OCI-LY1 (cell line): ENCODE data around the gene PDE5A.

Source experiments
- H2AFZ ChIP-seq: fragments of 200-600 bp; sonication (generic), shearing (Covaris generic); 2 replicates; pipeline ENCODE4 v1.6.0; 2014; ENCODE audit warnings: antibody characterized with exemption, mild to moderate bottlenecking, low read length
- H3F3A ChIP-seq: fragments of 200-600 bp; sonication (generic), shearing (Covaris generic); 2 replicates; pipeline ENCODE4 v1.6.0; 2014; ENCODE audit warnings: mild to moderate bottlenecking, antibody characterized with exemption, low read length, moderate library complexity; ENCODE audit not compliant: insufficient read depth
- H3K27ac ChIP-seq: fragments of 200-600 bp; sonication (generic); 2 replicates; pipeline ENCODE4 v1.5.1; 2014; ENCODE audit warnings: low read length, mixed run types, mild to moderate bottlenecking, low read depth; ENCODE audit not compliant: poor library complexity, severe bottlenecking
- H3K27me3 ChIP-seq: fragments of 200-600 bp; sonication (generic); 2 replicates; pipeline ENCODE4 v1.6.0; 2014; ENCODE audit warnings: antibody characterized with exemption, mild to moderate bottlenecking, low read length, moderate library complexity; ENCODE audit not compliant: insufficient read depth
- H3K36me3 ChIP-seq: fragments of 200-600 bp; sonication (generic); 2 replicates; pipeline ENCODE4 v1.6.1; 2014; ENCODE audit warnings: mild to moderate bottlenecking, antibody characterized with exemption, low read length, moderate library complexity, mixed read lengths; ENCODE audit not compliant: insufficient read depth
- H3K4me1 ChIP-seq: fragments of 200-600 bp; sonication (generic); 2 replicates; pipeline ENCODE4 v1.5.1; 2014; ENCODE audit warnings: mild to moderate bottlenecking, low read length, moderate library complexity; ENCODE audit not compliant: insufficient read depth, severe bottlenecking
- H3K4me2 ChIP-seq: fragments of 200-600 bp; sonication (generic), shearing (Covaris generic); 2 replicates; pipeline ENCODE4 v1.6.1; 2014; ENCODE audit warnings: low read length
- H3K4me3 ChIP-seq: fragments of 200-600 bp; sonication (generic); 2 replicates; pipeline ENCODE4 v1.5.1; 2014; ENCODE audit warnings: low read length, low read depth, mild to moderate bottlenecking, mixed read lengths; ENCODE audit not compliant: poor library complexity, severe bottlenecking
- H3K79me2 ChIP-seq: fragments of 200-600 bp; shearing (Covaris generic); 2 replicates; pipeline ENCODE4 v1.6.1; 2016; ENCODE audit warnings: mixed run types, low read length, mixed read lengths; ENCODE audit not compliant: insufficient read depth
- H3K9ac ChIP-seq: fragments of 200-600 bp; sonication (generic), shearing (Covaris generic); 2 replicates; pipeline ENCODE4 v1.6.1; 2014; ENCODE audit warnings: mild to moderate bottlenecking, low read length, mixed read lengths
- H3K9me2 ChIP-seq: fragments of 200-600 bp; sonication (generic), shearing (Covaris generic); 2 replicates; pipeline ENCODE4 v1.6.1; 2014; ENCODE audit warnings: low read depth, mild to moderate bottlenecking, low read length, mixed read lengths
- H3K9me3 ChIP-seq: fragments of 200-600 bp; shearing (Covaris generic); 2 replicates; pipeline ENCODE4 v1.6.1; 2014; ENCODE audit warnings: low read length, mixed read lengths
- H4K20me1 ChIP-seq: fragments of 200-600 bp; sonication (generic), shearing (Covaris generic); 2 replicates; pipeline ENCODE4 v1.6.0; 2016; ENCODE audit warnings: mild to moderate bottlenecking, low read length; ENCODE audit not compliant: insufficient read depth
- EZH2 ChIP-seq: fragments of 200-600 bp; sonication (generic), shearing (Covaris generic); IDR thresholded peaks from 2 replicates; pipeline ENCODE4 v1.8.0; 2017; ENCODE audit warnings: borderline replicate concordance, mixed run types, mild to moderate bottlenecking, antibody characterized with exemption, low read length, moderate library complexity, mixed read lengths
- TF ChIP-seq, protein P1 (sequence below): fragments of 200-600 bp; sonication (generic), shearing (Covaris generic); IDR thresholded peaks from 2 replicates; pipeline ENCODE4 v1.5.1; 2017; ENCODE audit warnings: mild to moderate bottlenecking, antibody characterized with exemption, low read length, moderate library complexity, mixed read lengths

The PDE5A gene

DNA sequence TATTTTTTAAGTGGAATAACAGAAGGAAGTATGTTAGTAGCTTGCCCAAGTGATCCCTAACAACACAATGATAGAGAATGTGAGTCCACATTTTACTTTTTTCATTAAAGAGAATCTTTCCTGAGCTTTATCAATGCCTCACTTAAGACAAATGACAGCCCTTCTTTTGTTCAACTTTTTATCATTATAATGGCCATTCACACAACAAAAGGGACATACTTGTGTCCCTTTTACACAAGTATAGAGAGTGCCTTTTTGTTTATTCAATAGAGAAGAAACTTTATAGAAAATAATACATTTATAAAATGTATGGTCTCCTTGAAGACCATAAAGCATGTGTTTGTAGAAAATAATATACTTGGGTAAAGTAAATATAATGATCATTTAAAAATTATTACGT lies 96.3 kb downstream of the PDE5A start:
- Histone ChIP-seq H3K9ac (no peak overlapping the region), H3K4me3 (no peak overlapping the region), H3K27ac (no peak overlapping the region), H3K36me3 (no peaks in the 10 kb centered on the region), H3K79me2 (no peaks in the 10 kb centered on the region), H3K9me3 (peaks cover 7% of the 10 kb centered on the region; the same call in 1 of the 2 replicates), H4K20me1 (no peaks in the 10 kb centered on the region), H3K27me3 (no peaks in the 10 kb centered on the region), H3K9me2 (no peaks in the 10 kb centered on the region), H3K4me2 (no peak overlapping the region), H3F3A (no peaks in the 10 kb centered on the region), H3K4me1 (no peaks in the 10 kb centered on the region), H2AFZ (no peak overlapping the region)
- TF ChIP-seq EZH2: no peak
- TF ChIP-seq, protein P1, sequence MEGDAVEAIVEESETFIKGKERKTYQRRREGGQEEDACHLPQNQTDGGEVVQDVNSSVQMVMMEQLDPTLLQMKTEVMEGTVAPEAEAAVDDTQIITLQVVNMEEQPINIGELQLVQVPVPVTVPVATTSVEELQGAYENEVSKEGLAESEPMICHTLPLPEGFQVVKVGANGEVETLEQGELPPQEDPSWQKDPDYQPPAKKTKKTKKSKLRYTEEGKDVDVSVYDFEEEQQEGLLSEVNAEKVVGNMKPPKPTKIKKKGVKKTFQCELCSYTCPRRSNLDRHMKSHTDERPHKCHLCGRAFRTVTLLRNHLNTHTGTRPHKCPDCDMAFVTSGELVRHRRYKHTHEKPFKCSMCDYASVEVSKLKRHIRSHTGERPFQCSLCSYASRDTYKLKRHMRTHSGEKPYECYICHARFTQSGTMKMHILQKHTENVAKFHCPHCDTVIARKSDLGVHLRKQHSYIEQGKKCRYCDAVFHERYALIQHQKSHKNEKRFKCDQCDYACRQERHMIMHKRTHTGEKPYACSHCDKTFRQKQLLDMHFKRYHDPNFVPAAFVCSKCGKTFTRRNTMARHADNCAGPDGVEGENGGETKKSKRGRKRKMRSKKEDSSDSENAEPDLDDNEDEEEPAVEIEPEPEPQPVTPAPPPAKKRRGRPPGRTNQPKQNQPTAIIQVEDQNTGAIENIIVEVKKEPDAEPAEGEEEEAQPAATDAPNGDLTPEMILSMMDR: no peak

DNA sequence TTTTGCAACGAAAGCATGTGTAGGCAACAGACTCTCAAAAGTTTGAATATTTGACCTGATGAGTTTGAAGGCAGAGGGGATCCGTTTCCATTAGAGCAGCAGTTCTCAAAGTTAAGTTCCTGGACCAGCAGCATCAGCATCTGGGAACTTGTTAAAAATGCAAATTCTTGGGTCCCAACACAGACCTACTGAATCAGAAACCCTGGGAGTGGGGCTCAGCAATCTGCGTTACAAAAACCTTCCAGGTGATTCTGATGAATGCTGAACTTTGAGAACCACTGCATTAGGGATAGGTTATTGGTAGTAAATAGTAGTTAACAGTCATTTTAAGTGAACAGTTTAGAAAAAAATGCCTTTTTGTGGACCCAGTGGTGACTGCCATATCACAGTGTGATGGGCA lies 98.8 kb downstream of the PDE5A start:
- H3K4me1 ChIP-seq: no peaks in the 10 kb centered on the region

DNA sequence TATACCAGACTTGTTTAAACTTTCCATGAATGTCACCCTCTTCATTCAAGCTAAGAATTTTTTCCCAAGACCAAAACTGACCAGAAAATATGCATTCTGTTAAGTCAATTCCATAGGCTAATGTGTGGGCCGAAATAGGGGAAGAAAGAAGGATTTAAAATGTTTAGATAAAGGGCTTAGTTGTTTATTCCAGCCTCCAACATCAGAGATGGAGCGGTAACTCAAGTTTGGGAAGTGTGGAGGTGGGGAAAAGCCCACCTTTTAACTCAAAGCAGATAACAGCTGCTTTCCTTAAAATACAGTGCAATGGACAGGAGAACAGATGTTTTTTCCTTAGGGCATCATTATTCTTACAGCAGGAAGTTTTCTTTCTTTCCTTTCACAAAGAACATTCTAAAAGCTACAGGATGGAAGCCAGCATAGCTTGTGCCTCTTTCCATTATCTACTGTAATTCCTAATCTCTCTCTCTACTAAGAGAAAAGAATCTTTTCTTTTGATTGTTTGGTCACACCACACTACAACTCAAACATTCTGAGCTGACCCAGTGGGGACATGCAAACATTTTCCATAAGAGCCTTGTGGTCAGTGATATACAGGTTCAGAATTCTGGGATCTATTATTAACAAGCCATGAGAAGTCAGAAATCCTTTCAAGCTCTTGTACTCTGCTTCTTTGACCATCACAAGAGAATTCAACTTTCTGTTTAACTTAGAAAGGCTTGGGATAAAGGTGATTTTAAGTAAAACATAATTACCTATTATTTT lies 101.6 kb downstream of the PDE5A start:
- TF ChIP-seq, protein P1: no peak
- no peak for TF ChIP-seq EZH2
- no peak overlapping the region for H3K27ac ChIP-seq
- no peaks in the 10 kb centered on the region for H3K9me2 ChIP-seq
- no peaks in the 10 kb centered on the region for H3F3A ChIP-seq
- no peak overlapping the region for H3K9ac ChIP-seq
- no peak overlapping the region for H3K4me3 ChIP-seq
- no peaks in the 10 kb centered on the region for H3K9me3 ChIP-seq
- H3K36me3 ChIP-seq: no peaks in the 10 kb centered on the region
- no peak overlapping the region for H2AFZ ChIP-seq
- H4K20me1 ChIP-seq: no peaks in the 10 kb centered on the region
- H3K4me2 ChIP-seq: no peak overlapping the region
- no peaks in the 10 kb centered on the region for H3K79me2 ChIP-seq
- H3K4me1 ChIP-seq: no peaks in the 10 kb centered on the region
- H3K27me3 ChIP-seq: no peaks in the 10 kb centered on the region

More for the DNA sequence above, 98.8 kb downstream of the PDE5A start:
- H3K36me3 ChIP-seq: no peaks in the 10 kb centered on the region
- H3K4me3 ChIP-seq: no peak overlapping the region
- TF ChIP-seq EZH2: no peak
- TF ChIP-seq, protein P1: no peak
- H3K9ac ChIP-seq: no peak overlapping the region
- H3K79me2 ChIP-seq: no peaks in the 10 kb centered on the region
- H3K9me3 ChIP-seq: peaks cover 2% of the 10 kb centered on the region; the same call in 1 of the 2 replicates
- H3K27ac ChIP-seq: no peak overlapping the region
- H3K9me2 ChIP-seq: no peaks in the 10 kb centered on the region
- no peaks in the 10 kb centered on the region for H3K27me3 ChIP-seq
- no peak overlapping the region for H3K4me2 ChIP-seq
- H3F3A ChIP-seq: no peaks in the 10 kb centered on the region
- no peaks in the 10 kb centered on the region for H4K20me1 ChIP-seq
- H2AFZ ChIP-seq: no peak overlapping the region
